K562 (cell line): ENCODE results near the gene MFSD12. TPM values are rescaled to one million over a fixed set of nuclear protein-coding genes. Genes with fewer than 3 reads are reported as not detected.

Source experiments
- ATAC-seq: fragments of 200-7000 bp; cut with Tn5 transposase; 3 replicates; pipeline ENCODE4 v1.9.1; 2020; ENCODE audit warnings: moderate library complexity
- BruUV-seq: library from RNA; stranded (reverse); fragments of 400-500 nt; replicated peaks from 2 replicates; lab custom pipeline; 2021; lab: Mats Ljungman, UMichigan
- CTCF ChIA-PET: fragments of 300-600 bp; formaldehyde crosslinking; extraction: SDS; loops from one replicate; lab custom pipeline; 2021; ENCODE audit warnings: low intra/inter-chr PET ratio; lab: Yijun Ruan, JAX
- POLR2A ChIA-PET: fragments of 300-600, 350-650 bp; sonication (Branson Sonifier 250); formaldehyde crosslinking; extraction: SDS; loops from one replicate; lab custom pipeline; 2021; ENCODE audit warnings: antibody characterized with exemption, inconsistent platforms; lab: Yijun Ruan, JAX
- DNase-seq, 4 experiments: peaks; one replicate each; pipeline versions ENCODE4 v3.0.0 to v3.0.0-alpha.2; 2011 to 2018; ENCODE audit warnings: low spot score in 3 of 4, mixed read lengths in 3 of 4; ENCODE audit errors: extremely low read depth in 1 of 4
- FAIRE-seq: peaks from 2 replicates; lab custom pipeline; 2011; peaks lifted over from hg19 to GRCh38; lab: Jason Lieb, UNC
- H2AFZ ChIP-seq: 2 replicates; pipeline ENCODE4 v1.6.0; 2011; ENCODE audit warnings: low read depth, low read length, control low read depth, inconsistent platforms
- H3K27ac ChIP-seq: fragments of 200-600 bp; 3 replicates; pipeline ENCODE4 v1.8.0; 2011; ENCODE audit warnings: low read depth, mild to moderate bottlenecking, control low read depth, inconsistent platforms, low read length, moderate library complexity, mixed read lengths; ENCODE audit errors: extremely low read depth
- H3K27me3 ChIP-seq, 2 experiments: fragments of 300-600 bp in 1 of 2; 2 replicates in 1 of 2; 3 replicates in 1 of 2; pipeline versions ENCODE4 v1.6.0 to v1.8.0; 2011; ENCODE audit warnings: inconsistent platforms in 2 of 2, low read length in 2 of 2, mild to moderate bottlenecking in 1 of 2, mixed read lengths in 1 of 2, moderate library complexity in 1 of 2; ENCODE audit not compliant: control insufficient read depth in 2 of 2, insufficient read depth in 2 of 2
- H3K36me3 ChIP-seq: fragments of 300-600 bp; 3 replicates; pipeline ENCODE4 v1.8.0; 2011; ENCODE audit warnings: mild to moderate bottlenecking, low read length, inconsistent platforms; ENCODE audit not compliant: control insufficient read depth, insufficient read depth
- H3K4me1 ChIP-seq, 2 experiments: fragments of 200-600 bp in 1 of 2; replicated peaks in 1 of 2; 2 replicates in 1 of 2; 3 replicates in 1 of 2; pipeline versions ENCODE4 v1.5.1 to v1.8.0; 2011; ENCODE audit warnings: inconsistent platforms in 2 of 2, low read length in 2 of 2, mild to moderate bottlenecking in 1 of 2, mixed read lengths in 1 of 2, moderate library complexity in 1 of 2; ENCODE audit not compliant: control insufficient read depth in 2 of 2, insufficient read depth in 2 of 2
- H3K4me2 ChIP-seq: 2 replicates; pipeline ENCODE4 v1.6.1; 2011; ENCODE audit warnings: low read length, control low read depth, inconsistent platforms, mixed read lengths; ENCODE audit not compliant: insufficient read depth
- H3K4me3 ChIP-seq: fragments of 200-600 bp; sonication (generic), shearing (Covaris generic); 2 replicates; pipeline ENCODE4 v1.5.1; 2016; ENCODE audit warnings: control low read depth, inconsistent platforms
- H3K79me2 ChIP-seq: fragments of 200-600 bp; 3 replicates; pipeline ENCODE4 v1.8.0; 2011; ENCODE audit warnings: low read length, inconsistent platforms; ENCODE audit not compliant: control insufficient read depth, insufficient read depth
- H3K9ac ChIP-seq, 2 experiments: 2 replicates each; pipeline versions ENCODE4 v1.6.0 to v1.6.1; 2011; ENCODE audit warnings: low read depth in 2 of 2, low read length in 2 of 2, control low read depth in 1 of 2, inconsistent platforms in 1 of 2, mild to moderate bottlenecking in 1 of 2, mixed read lengths in 1 of 2; ENCODE audit not compliant: insufficient read depth in 1 of 2
- H3K9me1 ChIP-seq: one replicate; pipeline ENCODE4 v1.6.0; 2011; ENCODE audit warnings: inconsistent platforms, mild to moderate bottlenecking, low read length, moderate library complexity; ENCODE audit not compliant: control insufficient read depth, insufficient read depth
- H3K9me3 ChIP-seq: replicated peaks from 2 replicates; pipeline ENCODE4 v1.5.1; 2011; ENCODE audit warnings: low read depth, low read length, inconsistent platforms; ENCODE audit not compliant: control insufficient read depth, insufficient read depth
- H4K20me1 ChIP-seq: replicated peaks from 2 replicates; pipeline ENCODE4 v1.6.1; 2011; ENCODE audit warnings: low read length, inconsistent platforms, mixed read lengths; ENCODE audit not compliant: control insufficient read depth, insufficient read depth
- MCM3 ChIP-seq: fragments of 450-650 bp; IDR thresholded peaks from 2 replicates; pipeline ENCODE4 v1.6.1; 2016
- POLR2G ChIP-seq: fragments of 200-400 bp; formaldehyde crosslinking; IDR thresholded peaks from 2 replicates; pipeline ENCODE4 v1.6.1; 2017; ENCODE audit warnings: low read depth, mild to moderate bottlenecking, antibody characterized with exemption, low read length, moderate library complexity
- RBM34 ChIP-seq: fragments of 200-400 bp; formaldehyde crosslinking; IDR thresholded peaks from 2 replicates; pipeline ENCODE4 v1.6.1; 2018; ENCODE audit warnings: low read length, borderline replicate concordance; ENCODE audit not compliant: insufficient read depth
- WGBS: fragments of 100-300 bp; shearing (Covaris generic); methylation state at CpG from one replicate; pipeline ENCODE4 v1.1.6; 2016; ENCODE audit warnings: low coverage, mixed read lengths; ENCODE audit not compliant: insufficient coverage; ENCODE audit errors: missing lambda C conversion rate; 5-methylcytosine and 5-hydroxymethylcytosine counted together
- in situ Hi-C: fragments of 300-500 bp; cut with MboI; formaldehyde crosslinking; loops from 4 replicates; pipeline ENCODE4 v1.15.0; 2018; ENCODE audit warnings: inconsistent platforms, mixed read lengths
- intact Hi-C: fragments of 100-400 bp; cut with micrococcal nuclease; formaldehyde crosslinking; loops from 2 replicates; pipeline ENCODE4 v1.14.2; 2022
- polyA plus RNA-seq, 8 experiments: library from polyadenylated mRNA; depleted of rRNA in 4 of 8; stranded (reverse) in 5 of 8; unstranded in 3 of 8; fragments of >200 nt; fragmentation: Nextera tagmentation in 2 of 8; fragmentation: Illumina TruSeq in 1 of 8; extraction: Ambion mirVana in 2 of 8; extraction: Trizol in 1 of 8; gene quantifications; 2 replicates each; pipeline versions ENCODE4 v1.2.1 to v1.2.3, GENCODE V29; 2011 to 2014; ENCODE audit warnings: inconsistent platforms in 1 of 8, missing spikeins in 1 of 8
- total RNA-seq, 7 experiments: library from RNA; depleted of rRNA in 6 of 7; stranded (reverse); fragments of >200 nt in 6 of 7; fragmentation: Illumina TruSeq in 2 of 7; extraction: Trizol in 2 of 7; gene quantifications; 2 replicates each; pipeline versions ENCODE4 v1.2.1 to v1.2.3, GENCODE V29; 2011 to 2021; ENCODE audit warnings: low replicate concordance in 1 of 7

Gene MFSD12
- total and polyA plus RNA-seq, 9 of the 15 experiments (the other 6 are each of a cell fraction or from before 2014, with no cell fraction given), result 0.69 to 112 (median 31.8) TPM

- TF ChIP-seq RBM34 (no peak), POLR2G (0 out of 2 replicates have a peak, but pooled peaks have one; percentile 16)
- intact Hi-C loops (no loop called here), in situ Hi-C loops (no loop called here)
- ChIA-PET CTCF (no interaction called here), POLR2A (no interaction called here)
- Histone ChIP-seq H3K9me1 (peaks cover 2% of the 10 kb centered on the region), H3K4me2 (no peak overlapping the region), H3K27ac (no peak overlapping the region), H3K4me1 (peaks cover 14 to 67% of the 10 kb centered on the region in 2 experiments), H2AFZ (no peak overlapping the region), H3K36me3 (peaks cover 53% of the 10 kb centered on the region; the same call in 1 of the 3 replicates), H3K27me3 (no peaks in the 10 kb centered on the region), H3K4me3 (no peak overlapping the region), H4K20me1 (peaks cover 12% of the 10 kb centered on the region; the same call in 1 of the 2 replicates), H3K9me3 (no peaks in the 10 kb centered on the region), H3K9ac (no peak overlapping the region; a peak in 1 of 4 replicates), H3K79me2 (peaks cover 33% of the 10 kb centered on the region)
- ATAC-seq (no peak), DNase-seq (no peak), FAIRE-seq (no peak)
- whole genome bisulfite sequencing, result 95% methylated on average over 19 of the region's 20 CpGs
- BruUV-seq, result no TSS peak
Measured at GRCh38 chr19:3524904-3525451, 32.4 kb downstream of the MFSD12 start.

- Histone ChIP-seq H3K9me3 (no peaks in the 10 kb centered on the region), H3K79me2 (peaks cover 40% of the 10 kb centered on the region), H2AFZ (no peak overlapping the region), H3K36me3 (peaks cover 60% of the 10 kb centered on the region; the same call in 1 of the 3 replicates), H3K9ac (peak overlapping the region in 1 of 2 experiments; percentile 47; a peak in 1 of 4 replicates), H3K27ac (no peak overlapping the region), H3K27me3 (no peaks in the 10 kb centered on the region), H4K20me1 (peaks cover 12% of the 10 kb centered on the region; the same call in 1 of the 2 replicates), H3K9me1 (peaks cover 4% of the 10 kb centered on the region), H3K4me2 (no peak overlapping the region), H3K4me3 (no peak overlapping the region), H3K4me1 (peaks cover 19 to 74% of the 10 kb centered on the region in 2 experiments)
- 95% methylated on average over 33 of the region's 33 CpGs for whole genome bisulfite sequencing
- POLR2A ChIA-PET, result no interaction called here
- CTCF ChIA-PET, result no interaction called here
- DNase-seq, result no peak
- intact Hi-C loops, result no loop called here
- BruUV-seq, result no TSS peak
- TF ChIP-seq POLR2G, result 0 out of 2 replicates have a peak, but pooled peaks have one; percentile 28
- no peak for TF ChIP-seq MCM3
- FAIRE-seq, result no peak
- in situ Hi-C loops, result no loop called here
- ATAC-seq, result no peak
Measured at GRCh38 chr19:3524078-3524842, 33.1 kb downstream of the MFSD12 start.
